Neural crest cell (in vitro differentiated cells): Measurements from ENCODE around the gene XPNPEP1. TPM values are rescaled to one million over a fixed set of nuclear protein-coding genes. Genes with fewer than 3 reads are reported as not detected.

Experiments used
- DNase-seq: peaks from one replicate; pipeline ENCODE4 v3.0.0; 2021; ENCODE audit warnings: low read depth, mixed read lengths, low spot score
- H3K27ac Mint-ChIP-seq: one replicate; pipeline ENCODE4 v1.8.0; 2021; ENCODE audit warnings: mild to moderate bottlenecking, mixed read lengths; ENCODE audit not compliant: unreplicated experiment
- H3K27me3 Mint-ChIP-seq: 2 replicates; pipeline ENCODE4 v1.8.0; 2021; ENCODE audit warnings: low read depth, mild to moderate bottlenecking, mixed read lengths
- H3K36me3 Mint-ChIP-seq: 2 replicates; pipeline ENCODE4 v1.8.0; 2021; ENCODE audit warnings: low read depth, mild to moderate bottlenecking, mixed read lengths
- H3K4me1 Mint-ChIP-seq: 2 replicates; pipeline ENCODE4 v1.8.0; 2021; ENCODE audit warnings: mixed read lengths
- H3K4me3 Mint-ChIP-seq: one replicate; pipeline ENCODE4 v1.8.0; 2021; ENCODE audit warnings: mild to moderate bottlenecking, mixed read lengths
- H3K9me3 Mint-ChIP-seq: 2 replicates; pipeline ENCODE4 v1.8.0; 2021; ENCODE audit warnings: mixed read lengths
- CTCF ChIP-seq: fragments of 200-600 bp; sonication (generic); conservative IDR thresholded peaks from 2 replicates; pipeline ENCODE4 v1.5.0; 2021; ENCODE audit warnings: antibody characterized with exemption, mild to moderate bottlenecking
- total RNA-seq: library from RNA; stranded (reverse); gene quantifications from 2 replicates; pipeline ENCODE4 v1.2.1, GENCODE V29; 2021

Gene XPNPEP1
- total RNA-seq, 1 donor from 2014 or later: 76.8 TPM

- Mint-ChIP-seq H3K4me1 (peaks cover 21% of the 10 kb centered on the region), H3K27ac (no peak overlapping the region), H3K4me3 (no peak overlapping the region), H3K9me3 (no peaks in the 10 kb centered on the region), H3K36me3 (no peaks in the 10 kb centered on the region), H3K27me3 (no peaks in the 10 kb centered on the region)
- TF ChIP-seq CTCF: no peak
- no peak for DNase-seq
Observed at GRCh38 chr10:109940117-109940516, 16.8 kb upstream of the XPNPEP1 start.

GRCh38 chr10:109939315-109939961, 16.1 kb upstream of the XPNPEP1 start:
- no peak for TF ChIP-seq CTCF
- Mint-ChIP-seq H3K27me3 (no peaks in the 10 kb centered on the region), H3K27ac (no peak overlapping the region), H3K9me3 (no peaks in the 10 kb centered on the region), H3K4me3 (no peak overlapping the region), H3K36me3 (no peaks in the 10 kb centered on the region), H3K4me1 (peaks cover 28% of the 10 kb centered on the region)
- no peak for DNase-seq

- H3K27me3 Mint-ChIP-seq: no peaks in the 10 kb centered on the region
- no peak for DNase-seq
- H3K4me3 Mint-ChIP-seq: no peak overlapping the region
- no peak for TF ChIP-seq CTCF
- H3K36me3 Mint-ChIP-seq: no peaks in the 10 kb centered on the region
- no peaks in the 10 kb centered on the region for H3K9me3 Mint-ChIP-seq
- H3K27ac Mint-ChIP-seq: no peak overlapping the region
- H3K4me1 Mint-ChIP-seq: peaks cover 43% of the 10 kb centered on the region
Observed at GRCh38 chr10:109937460-109938065, 14.3 kb upstream of the XPNPEP1 start.

GRCh38 chr10:109934958-109935793, 11.9 kb upstream of the XPNPEP1 start:
- no peaks in the 10 kb centered on the region for H3K36me3 Mint-ChIP-seq
- H3K4me1 Mint-ChIP-seq: peaks cover 43% of the 10 kb centered on the region
- no peak for DNase-seq
- H3K9me3 Mint-ChIP-seq: no peaks in the 10 kb centered on the region
- TF ChIP-seq CTCF: no peak
- peak overlapping the region; percentile 36 for H3K4me3 Mint-ChIP-seq
- peak overlapping the region; percentile 90 for H3K27ac Mint-ChIP-seq
- no peaks in the 10 kb centered on the region for H3K27me3 Mint-ChIP-seq

GRCh38 chr10:109933984-109934565, 10.8 kb upstream of the XPNPEP1 start:
- Mint-ChIP-seq H3K4me1 (peaks cover 48% of the 10 kb centered on the region), H3K9me3 (no peaks in the 10 kb centered on the region), H3K36me3 (no peaks in the 10 kb centered on the region), H3K27me3 (no peaks in the 10 kb centered on the region), H3K27ac (no peak overlapping the region), H3K4me3 (no peak overlapping the region)
- no peak for TF ChIP-seq CTCF
- no peak for DNase-seq
